SU-DHL-6 (cell line): ENCODE results near the gene PELI1.

Source experiments
- H2AFZ ChIP-seq: fragments of 200-600 bp; sonication (generic); 2 replicates; pipeline ENCODE4 v1.6.1; 2014; ENCODE audit warnings: low read depth, mild to moderate bottlenecking, moderate library complexity, mixed read lengths, antibody characterized with exemption, low read length; ENCODE audit not compliant: severe bottlenecking
- H3F3A ChIP-seq: fragments of 200-600 bp; shearing (Covaris generic); 2 replicates; pipeline ENCODE4 v1.6.0; 2016; ENCODE audit warnings: antibody characterized with exemption, mild to moderate bottlenecking; ENCODE audit not compliant: insufficient read depth
- H3K27ac ChIP-seq: fragments of 200-600 bp; sonication (generic); 2 replicates; pipeline ENCODE4 v1.5.1; 2016; ENCODE audit warnings: low read depth, mild to moderate bottlenecking, low read length, moderate library complexity, mixed read lengths
- H3K27me3 ChIP-seq: fragments of 200-600 bp; sonication (generic), shearing (Covaris generic); 2 replicates; pipeline ENCODE4 v1.6.0; 2014; ENCODE audit warnings: mild to moderate bottlenecking, low read length
- H3K36me3 ChIP-seq: fragments of 200-600 bp; sonication (generic); 2 replicates; pipeline ENCODE4 v1.6.1; 2014; ENCODE audit warnings: mild to moderate bottlenecking, low read length, mixed read lengths
- H3K4me2 ChIP-seq: fragments of 300-600, 200-600 bp; shearing (Covaris generic), sonication (generic); 2 replicates; pipeline ENCODE4 v1.6.0; 2014; ENCODE audit warnings: low read length, low read depth, mild to moderate bottlenecking; ENCODE audit not compliant: poor library complexity, severe bottlenecking
- H3K4me3 ChIP-seq: fragments of 200-600 bp; sonication (generic); 2 replicates; pipeline ENCODE4 v1.5.1; 2014; ENCODE audit warnings: antibody characterized with exemption, low read length, mild to moderate bottlenecking, mixed read lengths; ENCODE audit not compliant: insufficient read depth, poor library complexity, severe bottlenecking
- H3K79me2 ChIP-seq: fragments of 200-600 bp; sonication (generic); 2 replicates; pipeline ENCODE4 v1.6.1; 2014; ENCODE audit warnings: mild to moderate bottlenecking, low read length, moderate library complexity; ENCODE audit not compliant: insufficient read depth
- H3K9ac ChIP-seq: fragments of 200-600 bp; sonication (generic); 2 replicates; pipeline ENCODE4 v1.7.0; 2014; ENCODE audit warnings: mild to moderate bottlenecking, low read length
- H3K9me2 ChIP-seq: fragments of 200-600 bp; sonication (generic); replicated peaks from 2 replicates; pipeline ENCODE4 v1.6.1; 2014; ENCODE audit warnings: low read length; ENCODE audit not compliant: insufficient read depth
- H3K9me3 ChIP-seq: fragments of 200-600 bp; sonication (generic); 2 replicates; pipeline ENCODE4 v1.6.1; 2014; ENCODE audit warnings: low read length, mixed read lengths; ENCODE audit not compliant: insufficient read depth
- H4K20me1 ChIP-seq: fragments of 200-600 bp; sonication (generic); 2 replicates; pipeline ENCODE4 v1.6.1; 2014; ENCODE audit warnings: low read depth, mild to moderate bottlenecking, antibody characterized with exemption, low read length, moderate library complexity, mixed read lengths
- EZH2phosphoT487 ChIP-seq: fragments of 200-600 bp; sonication (generic), shearing (Covaris generic); conservative IDR thresholded peaks from 2 replicates; pipeline ENCODE4 v1.6.1; 2018; ENCODE audit warnings: mild to moderate bottlenecking, antibody characterized with exemption, low read length, moderate library complexity, mixed read lengths
- TF ChIP-seq, protein P1 (sequence below): fragments of 200-600 bp; sonication (generic); IDR thresholded peaks from one replicate; pipeline ENCODE4 v1.5.1; 2017; ENCODE audit warnings: antibody characterized with exemption, mild to moderate bottlenecking, low read length, moderate library complexity; ENCODE audit not compliant: insufficient read depth, poor library complexity, severe bottlenecking

Gene PELI1

GRCh38 chr2:64108666-64109241 lies 35.5 kb downstream of the PELI1 start:
- Histone ChIP-seq H3K79me2 (peaks cover 87% of the 10 kb centered on the region), H3K9me3 (no peaks in the 10 kb centered on the region), H3K27me3 (no peaks in the 10 kb centered on the region), H3F3A (peaks cover 78% of the 10 kb centered on the region), H3K9ac (peak overlapping the region; percentile 29; the same call in 1 of the 2 replicates), H3K4me3 (no peak overlapping the region), H2AFZ (no peak overlapping the region), H3K27ac (peak overlapping the region; percentile 100), H3K4me2 (peak overlapping the region; percentile 92), H4K20me1 (no peaks in the 10 kb centered on the region), H3K9me2 (no peaks in the 10 kb centered on the region), H3K36me3 (peaks cover 29% of the 10 kb centered on the region)
- no peak for TF ChIP-seq EZH2phosphoT487
- TF ChIP-seq, protein P1, sequence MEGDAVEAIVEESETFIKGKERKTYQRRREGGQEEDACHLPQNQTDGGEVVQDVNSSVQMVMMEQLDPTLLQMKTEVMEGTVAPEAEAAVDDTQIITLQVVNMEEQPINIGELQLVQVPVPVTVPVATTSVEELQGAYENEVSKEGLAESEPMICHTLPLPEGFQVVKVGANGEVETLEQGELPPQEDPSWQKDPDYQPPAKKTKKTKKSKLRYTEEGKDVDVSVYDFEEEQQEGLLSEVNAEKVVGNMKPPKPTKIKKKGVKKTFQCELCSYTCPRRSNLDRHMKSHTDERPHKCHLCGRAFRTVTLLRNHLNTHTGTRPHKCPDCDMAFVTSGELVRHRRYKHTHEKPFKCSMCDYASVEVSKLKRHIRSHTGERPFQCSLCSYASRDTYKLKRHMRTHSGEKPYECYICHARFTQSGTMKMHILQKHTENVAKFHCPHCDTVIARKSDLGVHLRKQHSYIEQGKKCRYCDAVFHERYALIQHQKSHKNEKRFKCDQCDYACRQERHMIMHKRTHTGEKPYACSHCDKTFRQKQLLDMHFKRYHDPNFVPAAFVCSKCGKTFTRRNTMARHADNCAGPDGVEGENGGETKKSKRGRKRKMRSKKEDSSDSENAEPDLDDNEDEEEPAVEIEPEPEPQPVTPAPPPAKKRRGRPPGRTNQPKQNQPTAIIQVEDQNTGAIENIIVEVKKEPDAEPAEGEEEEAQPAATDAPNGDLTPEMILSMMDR = no peak

- no peak overlapping the region for H3K4me3 ChIP-seq
- no peak overlapping the region for H3K9ac ChIP-seq
- no peaks in the 10 kb centered on the region for H3K9me3 ChIP-seq
- H4K20me1 ChIP-seq = no peaks in the 10 kb centered on the region
- no peak overlapping the region for H2AFZ ChIP-seq
- TF ChIP-seq, protein P1 = no peak
- no peak for TF ChIP-seq EZH2phosphoT487
- H3K36me3 ChIP-seq = peaks cover 29% of the 10 kb centered on the region
- H3K27ac ChIP-seq = peak overlapping the region; percentile 100
- peaks cover 92% of the 10 kb centered on the region for H3F3A ChIP-seq
- peak overlapping the region; percentile 93 for H3K4me2 ChIP-seq
- no peaks in the 10 kb centered on the region for H3K9me2 ChIP-seq
- H3K79me2 ChIP-seq = peaks cover 64% of the 10 kb centered on the region
- H3K27me3 ChIP-seq = no peaks in the 10 kb centered on the region
These were observed 37.7 kb downstream of the PELI1 start for GRCh38 chr2:64106481-64106880.

GRCh38 chr2:64105670-64106461 lies 38.4 kb downstream of the PELI1 start:
- no peak for TF ChIP-seq EZH2phosphoT487
- TF ChIP-seq, protein P1 = no peak
- no peak overlapping the region for H3K9ac ChIP-seq
- H3K4me3 ChIP-seq = no peak overlapping the region
- H3K9me3 ChIP-seq = no peaks in the 10 kb centered on the region
- H3K36me3 ChIP-seq = peaks cover 29% of the 10 kb centered on the region
- H3K27me3 ChIP-seq = no peaks in the 10 kb centered on the region
- H3K4me2 ChIP-seq = peak overlapping the region; percentile 93
- peaks cover 58% of the 10 kb centered on the region for H3K79me2 ChIP-seq
- no peaks in the 10 kb centered on the region for H3K9me2 ChIP-seq
- no peaks in the 10 kb centered on the region for H4K20me1 ChIP-seq
- H3F3A ChIP-seq = peaks cover 93% of the 10 kb centered on the region
- no peak overlapping the region for H2AFZ ChIP-seq
- H3K27ac ChIP-seq = peak overlapping the region; percentile 100
